Lower leg skin (tissue), 3 donors: ENCODE data around the gene EML4.

Experiments
- POLR2A ChIP-seq, 2 donors: fragments of 450-650 bp; IDR thresholded peaks; one replicate each; pipeline ENCODE4 v1.6.1; 2016 to 2017; ENCODE audit warnings: antibody characterized with exemption in 2 of 2, mild to moderate bottlenecking in 1 of 2, moderate library complexity in 1 of 2
- TF ChIP-seq, protein P1 (sequence below), 3 donors: fragments of 450-650 bp; IDR thresholded peaks; one replicate each; pipeline ENCODE4 v1.5.1; 2016; ENCODE audit warnings: antibody characterized with exemption in 3 of 3, mild to moderate bottlenecking in 3 of 3, moderate library complexity in 2 of 3

DNA sequence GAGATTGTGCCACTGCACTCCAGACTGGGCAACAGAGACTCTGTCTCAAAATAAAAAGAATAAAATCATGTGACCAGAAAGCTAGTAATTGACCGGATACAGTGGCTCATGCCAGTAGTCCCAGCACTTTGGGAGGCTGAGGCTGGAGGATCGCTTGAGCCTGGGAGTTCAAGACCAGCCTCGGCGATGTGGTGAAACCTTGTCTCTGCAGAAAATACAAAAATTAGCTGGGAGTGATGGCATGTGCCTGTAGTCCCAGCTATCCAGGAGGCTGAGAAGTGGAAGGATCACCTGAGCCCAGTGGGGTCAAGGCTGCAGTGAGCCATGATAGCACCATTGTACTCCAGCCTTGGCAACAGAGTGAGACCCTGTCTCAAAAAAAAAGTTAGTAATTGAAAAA, 155.1 kb downstream of the EML4 start:
- TF ChIP-seq, protein P1, sequence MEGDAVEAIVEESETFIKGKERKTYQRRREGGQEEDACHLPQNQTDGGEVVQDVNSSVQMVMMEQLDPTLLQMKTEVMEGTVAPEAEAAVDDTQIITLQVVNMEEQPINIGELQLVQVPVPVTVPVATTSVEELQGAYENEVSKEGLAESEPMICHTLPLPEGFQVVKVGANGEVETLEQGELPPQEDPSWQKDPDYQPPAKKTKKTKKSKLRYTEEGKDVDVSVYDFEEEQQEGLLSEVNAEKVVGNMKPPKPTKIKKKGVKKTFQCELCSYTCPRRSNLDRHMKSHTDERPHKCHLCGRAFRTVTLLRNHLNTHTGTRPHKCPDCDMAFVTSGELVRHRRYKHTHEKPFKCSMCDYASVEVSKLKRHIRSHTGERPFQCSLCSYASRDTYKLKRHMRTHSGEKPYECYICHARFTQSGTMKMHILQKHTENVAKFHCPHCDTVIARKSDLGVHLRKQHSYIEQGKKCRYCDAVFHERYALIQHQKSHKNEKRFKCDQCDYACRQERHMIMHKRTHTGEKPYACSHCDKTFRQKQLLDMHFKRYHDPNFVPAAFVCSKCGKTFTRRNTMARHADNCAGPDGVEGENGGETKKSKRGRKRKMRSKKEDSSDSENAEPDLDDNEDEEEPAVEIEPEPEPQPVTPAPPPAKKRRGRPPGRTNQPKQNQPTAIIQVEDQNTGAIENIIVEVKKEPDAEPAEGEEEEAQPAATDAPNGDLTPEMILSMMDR (IDR thresholded peaks at IDR 0.05): no peak
- TF ChIP-seq POLR2A (IDR thresholded peaks at IDR 0.05): no peak
